ENCODE data around the gene ELOVL5.

- no peak for TF ChIP-seq CTCF (IDR thresholded peaks at IDR 0.05)
- no peak for TF ChIP-seq EZH2 (IDR thresholded peaks at IDR 0.05)
- no peak for TF ChIP-seq EZH2phosphoT487 (IDR thresholded peaks at IDR 0.05)
These were observed 78.9 kb downstream of the ELOVL5 start for GRCh38 chr6:53269827-53270226.

Measured in neural progenitor cell (in vitro differentiated cells).